GM19395 (cell line): Measurements from ENCODE around the gene LRRC75A.

Experiments
- ATAC-seq: cut with Tn5 transposase; IDR thresholded peaks from one replicate; pipeline ENCODE4 v1.9.1; 2021; ENCODE audit warnings: mild to moderate bottlenecking, moderate library complexity; ENCODE audit not compliant: unreplicated experiment

The LRRC75A gene

GRCh38 chr17:16437083-16437482 is 54.9 kb downstream of the LRRC75A start:
- no peak for ATAC-seq

GRCh38 chr17:16435925-16436886 is 55.8 kb downstream of the LRRC75A start:
- ATAC-seq: no peak

- ATAC-seq: no peak
Observed at GRCh38 chr17:16434662-16435061, 57.3 kb downstream of the LRRC75A start.

- ATAC-seq: no peak
Observed at GRCh38 chr17:16433514-16433913, 58.5 kb downstream of the LRRC75A start.

- no peak for ATAC-seq
Observed at GRCh38 chr17:16432017-16432416, 60.0 kb downstream of the LRRC75A start.

- ATAC-seq: no peak
Observed at GRCh38 chr17:16430650-16431049, 61.3 kb downstream of the LRRC75A start.

- ATAC-seq: no peak
Observed at GRCh38 chr17:16429083-16429482, 62.9 kb downstream of the LRRC75A start.

GRCh38 chr17:16428098-16428882 is 63.7 kb downstream of the LRRC75A start:
- no peak for ATAC-seq

GRCh38 chr17:16427020-16427419 is 65.0 kb downstream of the LRRC75A start:
- ATAC-seq: no peak

- no peak for ATAC-seq
Observed at GRCh38 chr17:16425698-16426659, 66.0 kb downstream of the LRRC75A start.

GRCh38 chr17:16425202-16425601 is 66.8 kb downstream of the LRRC75A start:
- no peak for ATAC-seq

- ATAC-seq: no peak
Observed at GRCh38 chr17:16423226-16423872, 68.6 kb downstream of the LRRC75A start.

- no peak for ATAC-seq
Observed at GRCh38 chr17:16422416-16422815, 69.6 kb downstream of the LRRC75A start.

GRCh38 chr17:16419929-16420271 is 72.1 kb downstream of the LRRC75A start:
- no peak for ATAC-seq

- ATAC-seq: peak; percentile 55
Observed at GRCh38 chr17:16419074-16419928, 72.7 kb downstream of the LRRC75A start.

GRCh38 chr17:16418685-16419068 is 73.3 kb downstream of the LRRC75A start:
- no peak for ATAC-seq

- ATAC-seq: no peak
Observed at GRCh38 chr17:16417896-16418684, 73.9 kb downstream of the LRRC75A start.

- ATAC-seq: no peak
Observed at GRCh38 chr17:16417399-16417798, 74.6 kb downstream of the LRRC75A start.
